GM21367 (cell line): ENCODE measurements around the gene RND2.
"Not testable (repeated sequence)": the region's sequence is repeated elsewhere in the genome, so short reads cannot be mapped to it uniquely, and the experiment has no call there.

Experiments
- ATAC-seq: cut with Tn5 transposase; IDR thresholded peaks from one replicate; pipeline ENCODE4 v1.9.1; 2021; ENCODE audit not compliant: unreplicated experiment

The RND2 gene, protein sequence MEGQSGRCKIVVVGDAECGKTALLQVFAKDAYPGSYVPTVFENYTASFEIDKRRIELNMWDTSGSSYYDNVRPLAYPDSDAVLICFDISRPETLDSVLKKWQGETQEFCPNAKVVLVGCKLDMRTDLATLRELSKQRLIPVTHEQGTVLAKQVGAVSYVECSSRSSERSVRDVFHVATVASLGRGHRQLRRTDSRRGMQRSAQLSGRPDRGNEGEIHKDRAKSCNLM

DNA sequence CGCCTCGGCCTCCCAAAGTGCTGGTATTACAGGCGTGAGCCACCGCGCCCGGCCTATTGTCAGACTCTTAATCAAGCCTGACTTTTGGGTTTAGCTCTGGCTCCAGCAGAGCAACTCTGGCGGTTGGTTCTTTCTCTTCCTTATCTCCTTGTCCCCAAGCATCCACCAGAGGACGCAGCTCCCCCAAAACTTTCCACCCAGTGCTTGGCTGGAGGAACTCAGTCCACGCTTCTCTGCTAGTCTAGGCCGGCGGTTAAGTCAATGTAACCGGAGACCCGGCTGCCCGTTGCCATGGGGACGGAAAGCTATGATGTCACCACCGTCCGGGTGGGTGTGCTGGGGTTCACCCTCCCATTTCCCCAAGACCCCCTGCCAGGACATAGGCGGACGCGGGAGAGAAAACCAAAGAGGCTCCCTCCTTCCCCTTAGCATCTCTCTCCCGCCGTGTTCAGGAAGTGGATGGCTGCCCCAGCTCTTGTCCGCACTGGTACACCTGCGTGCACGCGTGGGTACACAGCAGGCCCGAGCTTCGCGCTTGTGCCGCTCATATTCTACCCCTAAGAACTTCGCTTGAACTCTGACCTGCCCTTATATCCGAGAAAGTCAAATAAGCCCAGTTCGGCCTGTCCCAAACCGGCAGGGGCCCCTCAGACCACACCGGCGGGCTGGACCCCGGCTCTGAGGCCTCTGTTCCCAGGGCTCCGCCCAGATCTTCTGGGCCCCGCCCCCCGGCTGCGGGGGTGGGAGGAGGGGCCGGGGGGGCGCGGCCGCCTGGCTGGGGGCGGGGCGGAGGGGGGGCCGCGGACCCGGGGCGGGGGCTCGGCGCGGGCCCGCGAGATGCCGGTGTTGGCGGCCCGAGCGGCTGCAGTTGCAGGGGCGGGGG lies at the start of gene RND2:
TSS of gene RND2 (plus strand) at position 825 of the 883 bp plus-strand sequence. CDS start 117 bp downstream, outside the sequence.
- ATAC-seq, result no peak

DNA sequence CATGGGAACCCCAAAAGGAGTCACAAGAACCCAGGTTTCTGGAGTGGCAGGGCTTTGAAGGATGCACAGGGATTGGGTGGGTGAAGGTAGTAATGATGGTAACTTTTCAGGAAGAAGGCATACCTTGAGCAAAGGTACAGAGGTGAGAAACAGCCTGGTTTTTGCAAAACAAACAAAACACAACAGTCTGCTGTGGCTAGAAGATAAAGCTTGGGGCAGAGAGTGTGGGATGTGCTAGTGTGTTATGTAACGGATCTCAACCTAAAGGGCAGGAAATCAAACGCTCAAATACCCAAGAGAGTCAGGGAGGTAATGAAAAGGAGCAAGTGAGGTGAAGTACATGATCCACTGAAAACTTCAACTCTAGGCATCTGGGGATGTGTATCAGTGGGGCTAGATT lies 49.8 kb upstream of the RND2 start:
- no peak for ATAC-seq

DNA sequence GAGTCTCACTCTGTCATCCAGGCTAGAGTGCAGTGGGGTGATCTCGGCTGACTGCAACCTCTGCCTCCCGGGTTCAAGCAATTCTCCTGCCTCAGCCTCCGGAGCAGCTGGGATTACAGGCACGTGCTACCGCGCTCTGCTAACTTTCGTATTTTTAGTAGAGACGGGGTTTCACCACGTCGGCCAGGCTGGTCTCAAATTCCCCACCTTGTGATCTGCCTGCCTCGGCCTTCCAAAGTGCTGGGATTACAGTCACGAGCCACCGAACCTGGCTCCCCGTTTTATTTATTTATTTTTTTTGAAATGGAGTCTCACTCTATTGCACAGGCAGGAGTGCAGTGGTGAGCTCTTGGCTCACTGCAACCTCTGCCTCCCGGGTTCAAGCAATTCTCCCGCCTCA lies 49.3 kb upstream of the RND2 start:
- ATAC-seq, result not testable (repeated sequence)

DNA sequence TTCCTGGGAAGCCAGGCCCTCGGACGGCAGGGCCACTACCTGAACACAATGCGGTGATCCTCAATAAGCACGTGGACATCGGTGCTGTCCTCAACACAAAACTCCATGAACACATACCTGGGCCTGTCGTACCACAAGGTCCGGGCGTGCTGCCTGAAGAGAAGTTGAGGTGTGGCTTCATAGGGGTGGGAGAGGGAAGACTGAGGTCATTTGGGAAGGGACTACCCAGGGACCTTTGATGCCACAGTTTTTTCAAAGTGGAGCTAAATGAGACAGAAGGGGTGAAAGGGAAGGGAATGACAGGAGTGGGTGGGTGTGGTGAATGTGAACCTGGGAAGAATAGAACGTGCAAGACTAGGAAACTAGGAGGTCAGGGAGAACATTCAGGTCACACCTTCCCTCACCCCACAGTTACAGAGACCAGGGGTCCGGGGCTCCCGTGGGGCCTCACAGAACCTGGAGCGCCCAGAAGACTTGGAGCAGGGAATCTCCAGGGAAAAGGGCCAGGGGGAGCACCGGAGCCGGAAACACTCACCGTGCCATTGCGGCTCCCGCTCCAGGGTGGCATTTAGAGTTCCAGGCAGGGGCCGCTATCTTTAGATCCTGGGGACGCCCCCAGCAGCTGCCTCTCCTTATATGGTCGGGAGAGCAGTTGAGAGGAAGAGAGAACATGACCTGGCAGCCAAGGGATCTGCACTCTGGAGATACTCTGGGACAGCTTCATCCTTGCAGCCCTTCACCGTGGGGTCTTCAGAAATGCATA lies 45.3 kb upstream of the RND2 start, which contains the start of gene PTGES3L:
TSS of gene PTGES3L (minus strand) at position 570 of the 763 bp plus-strand sequence. CDS start at position 543, 27 bp downstream.
- ATAC-seq, result no peak

DNA sequence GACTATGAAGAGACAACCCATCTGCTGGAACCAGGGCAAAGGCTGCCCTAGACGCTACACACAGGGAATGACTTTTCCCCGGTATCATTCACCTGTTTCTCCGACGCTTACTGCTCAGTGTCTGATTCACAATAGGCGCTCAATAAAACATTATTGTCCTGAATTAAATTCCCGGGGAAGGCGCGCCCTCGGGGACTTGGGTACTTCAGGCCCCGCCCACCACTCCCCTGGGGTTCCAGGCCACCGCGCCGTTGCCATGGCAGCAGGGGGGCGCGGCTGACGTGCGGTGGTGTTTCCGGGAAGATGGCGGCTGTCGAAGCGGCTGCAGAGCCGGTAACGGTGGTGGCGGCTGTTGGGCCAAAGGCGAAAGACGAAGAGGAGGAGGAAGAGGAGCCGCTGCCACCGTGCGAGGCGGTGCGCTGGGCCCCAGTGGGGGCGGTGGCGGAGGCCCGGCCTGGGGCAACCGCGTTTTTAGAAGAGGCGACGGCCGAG lies 44.7 kb upstream of the RND2 start, which contains the start of gene RUNDC1:
TSS of gene RUNDC1 (plus strand) at position 292 of the 492 bp plus-strand sequence. CDS start at position 304, 12 bp downstream.
- ATAC-seq, result no peak

DNA sequence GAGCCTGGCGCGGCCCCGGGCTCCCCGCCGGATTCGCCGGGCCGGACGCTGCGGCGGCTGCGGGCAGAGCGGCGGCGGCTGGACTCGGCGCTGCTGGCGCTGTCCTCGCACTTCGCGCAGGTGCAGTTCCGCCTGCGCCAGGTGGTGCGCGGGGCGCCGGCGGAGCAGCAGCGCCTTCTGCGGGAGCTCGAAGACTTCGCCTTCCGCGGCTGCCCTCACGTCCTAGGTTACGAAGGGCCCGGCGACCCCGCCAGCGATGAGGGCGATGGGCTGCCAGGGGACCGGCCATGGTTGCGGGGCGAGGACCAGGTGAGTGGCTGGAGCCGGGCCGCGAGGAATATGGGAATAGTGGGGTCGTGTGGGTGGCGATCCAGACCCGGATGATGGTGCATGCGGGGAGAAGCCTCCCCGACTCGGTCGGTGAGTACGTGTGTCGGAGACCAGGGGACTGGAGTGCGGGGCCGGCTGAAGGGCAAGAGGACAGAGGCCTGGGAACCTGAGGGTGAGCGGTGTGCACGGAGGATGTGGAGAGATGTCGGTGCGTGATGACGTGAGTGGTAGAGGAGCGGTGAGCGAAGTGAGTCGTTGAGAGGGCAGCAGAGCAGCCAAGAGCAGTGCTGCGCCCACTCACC lies 44.1 kb upstream of the RND2 start:
- ATAC-seq, result no peak

DNA sequence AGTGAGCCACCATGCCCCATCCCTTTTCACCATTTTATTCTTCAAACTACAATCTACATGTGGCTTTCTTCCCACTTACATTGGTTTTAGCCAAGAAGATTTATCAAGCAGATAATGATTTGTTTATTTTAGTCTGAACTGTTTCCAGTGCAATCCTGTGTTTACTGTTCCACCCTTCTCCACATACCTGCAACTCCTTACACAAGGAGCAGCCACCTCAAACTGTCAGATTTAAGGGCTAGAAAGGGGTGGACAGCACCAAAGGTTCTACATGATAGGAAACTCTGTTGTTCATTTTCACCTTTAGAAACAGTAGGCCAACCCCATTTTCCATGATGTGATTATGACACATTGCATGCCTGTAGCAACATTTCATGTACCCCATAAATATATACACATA lies 42.8 kb upstream of the RND2 start:
- no peak for ATAC-seq

DNA sequence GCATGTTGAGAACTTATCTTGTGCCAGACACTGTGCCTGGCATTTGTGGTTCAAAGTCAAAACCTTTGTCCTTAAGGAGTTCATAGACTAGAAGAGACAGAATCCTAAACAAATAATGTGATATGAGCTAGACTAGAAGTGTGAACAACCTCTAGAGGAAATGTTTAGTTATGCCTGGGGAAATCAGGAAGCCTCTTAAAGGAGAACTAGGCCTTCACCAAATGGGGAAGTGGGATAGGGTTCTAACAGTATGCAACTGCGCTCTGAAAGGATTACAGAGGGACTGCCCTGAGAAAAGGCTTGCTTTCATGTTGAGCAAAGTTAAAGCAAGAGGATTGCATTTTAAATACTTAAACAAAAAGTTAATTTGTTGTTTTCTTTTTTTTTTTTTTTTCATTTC lies 39.8 kb upstream of the RND2 start:
- peak; percentile 39 for ATAC-seq

DNA sequence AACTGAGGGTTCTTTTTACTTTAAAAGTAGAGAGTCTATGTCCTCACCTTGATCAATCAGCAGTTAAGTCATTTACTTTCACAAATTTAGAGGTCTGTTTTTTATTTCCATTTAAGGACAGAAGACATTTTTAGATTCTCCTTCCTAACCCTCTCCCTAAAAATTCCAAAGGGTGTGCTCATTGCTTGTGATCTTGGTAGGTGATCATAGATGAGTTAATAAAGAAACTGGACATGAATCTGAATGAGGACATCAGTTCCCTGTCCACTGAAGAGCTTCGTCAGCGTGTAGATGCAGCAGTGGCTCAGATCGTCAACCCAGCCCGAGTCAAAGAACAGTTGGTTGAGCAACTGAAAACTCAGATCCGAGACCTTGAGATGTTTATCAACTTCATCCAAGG lies 35.9 kb upstream of the RND2 start:
- no peak for ATAC-seq

DNA sequence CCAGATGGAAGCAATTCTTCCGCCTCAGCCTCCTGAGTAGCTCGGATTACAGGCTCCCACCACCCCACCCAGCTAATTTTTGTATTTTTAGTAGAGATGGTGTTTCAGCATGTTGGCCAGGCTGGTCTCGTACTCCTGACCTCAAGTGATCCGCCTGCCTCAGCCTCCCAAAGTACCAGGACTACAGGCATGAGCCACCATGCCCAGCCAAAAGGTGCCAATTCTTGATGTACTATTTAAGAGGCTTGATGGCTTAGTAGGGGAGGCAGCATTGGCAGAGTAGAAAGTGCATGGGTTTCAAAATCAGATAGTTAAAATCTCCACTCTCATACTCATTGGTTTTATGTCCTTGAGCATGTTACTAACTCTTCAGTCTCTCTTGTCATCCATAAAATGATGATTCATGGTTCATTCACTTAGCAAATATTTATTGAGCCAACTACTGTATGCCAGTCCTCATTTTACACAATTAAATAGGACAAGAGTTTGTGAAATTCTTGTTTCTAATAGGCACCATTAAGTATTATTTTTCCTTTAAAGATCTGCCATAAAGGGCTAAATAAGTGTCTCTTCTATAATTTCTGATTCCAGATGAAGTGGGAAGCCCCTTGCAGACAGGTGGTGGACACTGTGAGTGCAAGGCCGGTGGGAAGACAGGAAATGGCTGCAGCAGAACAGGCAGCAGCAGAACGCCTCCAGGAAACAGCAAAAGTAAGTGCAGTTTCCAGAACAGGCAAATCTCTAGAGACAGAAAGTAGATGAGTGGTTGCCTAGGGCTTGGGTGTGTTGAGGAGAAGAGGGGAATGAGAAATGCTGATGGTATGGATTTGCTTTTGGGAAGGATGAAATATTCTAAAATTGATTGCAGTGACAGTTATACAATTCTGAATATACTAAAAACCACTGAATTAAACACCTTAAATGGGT lies 35.0 kb upstream of the RND2 start:
- ATAC-seq, result no peak

DNA sequence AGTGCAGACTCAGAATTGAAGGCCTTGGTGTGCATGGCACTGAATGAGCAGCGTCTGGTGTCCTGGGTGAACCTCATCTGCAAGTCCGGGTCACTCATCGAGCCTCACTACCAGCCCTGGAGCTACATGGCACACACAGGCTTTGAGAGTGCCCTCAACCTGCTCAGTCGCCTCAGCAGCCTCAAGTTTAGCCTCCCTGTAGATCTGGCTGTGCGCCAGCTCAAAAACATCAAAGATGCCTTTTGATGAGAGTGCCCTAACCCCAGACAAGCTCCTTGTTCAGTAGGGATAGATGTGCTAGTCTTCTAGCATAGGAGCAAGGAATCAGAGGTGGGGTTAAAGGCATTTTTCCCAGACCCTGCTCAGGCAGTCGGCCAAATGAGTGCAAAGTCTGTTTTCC lies 33.6 kb upstream of the RND2 start:
- ATAC-seq, result no peak

DNA sequence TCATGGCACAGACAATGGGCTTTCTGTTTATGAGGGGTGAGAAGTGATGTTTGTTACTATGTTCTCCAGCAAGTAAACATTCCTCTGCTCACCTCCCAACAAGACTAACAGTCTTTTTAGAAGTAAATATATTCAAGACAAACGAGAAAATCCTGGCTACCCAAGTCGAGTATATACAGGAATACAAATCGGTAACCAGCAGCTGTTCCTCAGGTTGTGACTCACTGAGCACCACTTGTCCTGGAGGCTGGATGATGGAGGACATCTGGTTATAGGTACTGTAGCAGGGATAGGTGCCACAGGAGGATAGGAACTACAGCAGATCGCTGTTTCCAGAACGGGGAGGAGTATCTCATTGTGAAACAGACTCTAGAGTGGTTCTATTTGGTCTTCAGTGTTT lies 32.2 kb upstream of the RND2 start:
- no peak for ATAC-seq

DNA sequence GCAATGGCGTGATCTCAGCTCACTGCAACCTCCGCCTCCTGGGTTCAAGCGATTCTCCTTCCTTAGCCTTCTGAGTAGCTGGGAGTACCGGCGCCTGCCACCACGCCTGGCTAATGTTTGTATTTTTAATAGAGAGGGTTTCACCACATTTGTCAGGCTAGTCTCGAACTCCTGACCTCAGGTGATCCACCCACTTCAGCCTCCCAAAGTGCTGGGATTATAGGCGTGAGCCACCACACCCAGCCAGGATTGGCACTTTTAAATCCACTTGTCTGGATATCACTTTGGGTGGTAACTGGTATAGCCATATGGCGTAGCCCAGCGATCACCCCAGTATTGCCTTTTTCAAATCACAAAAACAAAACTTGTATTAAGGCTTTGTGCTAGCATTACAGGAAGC lies 31.1 kb upstream of the RND2 start:
- not testable (repeated sequence) for ATAC-seq

DNA sequence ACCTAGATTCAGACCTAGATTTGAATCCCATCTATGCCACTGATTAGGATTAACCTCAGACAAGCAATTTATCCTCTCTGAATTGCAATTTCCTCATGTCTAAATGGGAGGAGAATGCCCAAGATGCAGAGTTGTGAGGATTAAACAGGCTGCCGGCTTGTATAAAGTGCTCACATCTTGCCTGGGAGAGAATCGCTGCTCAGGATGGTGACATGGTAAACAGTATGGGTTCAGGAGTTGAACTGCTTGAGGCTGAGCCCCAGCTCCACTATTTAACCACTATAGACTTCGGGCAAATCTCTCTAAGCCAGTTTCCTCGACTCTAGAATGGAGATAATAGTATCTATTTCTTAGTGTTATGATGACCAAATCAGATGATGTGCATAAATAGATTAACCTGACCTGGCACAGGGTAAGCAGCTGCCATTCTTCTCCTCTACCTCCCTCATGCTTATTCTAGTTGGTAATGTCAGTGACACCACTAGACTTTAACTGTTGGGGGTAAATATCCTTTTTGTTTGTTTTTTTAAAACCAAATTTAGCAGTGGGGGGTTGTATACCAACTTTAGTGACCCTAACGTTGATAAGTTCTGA lies 27.5 kb upstream of the RND2 start:
- no peak for ATAC-seq

DNA sequence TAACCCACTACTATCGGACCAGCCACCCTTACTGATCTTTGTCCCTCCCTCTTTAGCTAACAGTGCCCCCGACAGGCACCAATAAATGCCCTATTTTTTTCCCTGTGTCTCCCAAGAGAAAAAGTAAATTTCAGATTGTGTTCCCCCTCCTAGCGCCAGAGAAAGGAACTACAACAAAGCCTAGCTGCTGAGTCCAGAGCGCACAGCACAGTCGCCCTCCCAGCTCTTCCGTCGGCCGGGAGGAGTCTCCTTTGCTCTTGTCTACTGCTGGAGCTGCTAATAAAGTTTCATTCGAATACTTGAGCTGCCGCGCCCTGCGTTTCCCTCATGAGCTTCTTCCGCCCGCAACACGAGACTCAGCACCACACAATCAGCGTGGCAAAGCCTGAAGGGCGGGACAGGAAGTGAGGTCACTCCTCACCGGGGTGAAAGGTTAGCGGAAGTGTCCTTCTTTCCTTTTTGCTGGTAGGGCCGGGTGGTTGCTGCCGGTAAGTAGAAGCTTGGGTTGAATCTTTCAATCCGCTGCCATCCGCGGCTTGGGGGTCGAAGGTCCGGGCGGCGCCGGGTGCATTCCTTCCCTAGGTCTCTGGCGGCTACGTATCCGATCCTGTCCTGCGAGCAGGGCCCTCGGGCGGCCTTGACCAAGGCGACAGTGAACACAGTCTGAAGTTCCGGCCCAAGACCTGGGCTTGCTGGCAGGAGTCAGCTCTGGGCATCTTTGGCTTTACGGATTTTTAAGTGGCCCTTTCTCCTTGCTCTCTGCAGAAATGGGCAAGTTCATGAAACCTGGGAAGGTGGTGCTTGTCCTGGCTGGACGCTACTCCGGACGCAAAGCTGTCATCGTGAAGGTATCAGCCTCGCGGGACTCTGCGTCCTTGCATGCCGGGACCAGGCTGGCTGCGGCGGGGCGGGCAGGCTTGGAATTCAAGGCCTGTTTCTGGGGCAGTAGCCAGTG lies 26.8 kb upstream of the RND2 start, which contains the start of gene RPL27:
TSS of gene RPL27 (plus strand) at position 436 of the 955 bp plus-strand sequence. CDS start at position 768, 332 bp downstream.
- peak; percentile 79 for ATAC-seq

DNA sequence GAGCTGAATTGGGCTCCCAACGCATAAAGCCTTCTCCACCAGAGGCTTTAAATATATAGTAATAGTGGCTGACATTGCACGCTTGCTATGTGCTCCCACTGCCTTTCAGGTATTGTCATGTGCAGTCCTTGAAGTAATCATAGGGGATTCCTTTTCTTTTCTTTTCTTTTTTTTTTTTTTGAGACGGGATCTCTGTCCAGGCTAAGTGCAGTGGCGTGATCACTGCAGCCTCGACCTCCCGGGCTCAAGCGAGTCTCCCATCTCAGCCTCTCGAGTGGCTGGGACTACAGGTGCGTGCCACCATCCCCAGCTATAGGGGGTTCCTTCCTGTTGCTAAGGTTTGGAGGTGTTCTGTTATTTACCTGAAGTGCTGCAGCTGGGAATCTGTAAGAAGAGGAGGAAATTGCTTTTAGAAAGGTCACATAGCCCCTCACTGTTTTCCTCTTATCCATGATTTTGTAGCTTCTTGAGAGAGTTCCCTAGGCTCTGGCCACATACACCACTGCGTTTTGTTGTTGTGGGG lies 26.0 kb upstream of the RND2 start:
- ATAC-seq, result no peak

DNA sequence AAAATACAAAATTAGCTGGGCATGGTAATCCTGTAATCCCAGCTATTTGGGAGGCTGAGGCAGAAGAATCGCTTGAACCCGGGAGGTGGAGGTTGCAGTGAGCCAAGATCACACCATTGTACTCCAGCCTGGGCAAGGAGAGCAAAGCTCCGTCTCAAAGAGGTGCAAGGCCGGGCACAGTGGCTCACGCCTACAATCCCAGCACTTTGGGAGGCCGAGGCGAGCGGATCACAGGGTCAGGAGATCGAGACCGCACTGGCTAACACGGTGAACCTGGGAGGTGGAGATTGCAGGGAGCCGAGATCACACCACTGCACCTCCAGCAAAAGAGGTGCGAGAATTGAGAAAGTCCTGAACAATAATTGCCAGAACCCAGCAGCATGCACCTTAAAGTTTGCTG lies 24.1 kb upstream of the RND2 start:
- ATAC-seq, result not testable (repeated sequence)
